Mesodermal cell (in vitro differentiated cells): Measurements from ENCODE around the gene UIMC1.
"Not testable (repeated sequence)": the region's sequence is repeated elsewhere in the genome, so short reads cannot be mapped to it uniquely, and the experiment has no call there.

ENCODE experiments used
- H3K27ac ChIP-seq: 2 replicates; pipeline ENCODE4 v1.7.0; 2013; ENCODE audit warnings: mild to moderate bottlenecking, low read depth, low read length, moderate library complexity; ENCODE audit not compliant: severe bottlenecking
- H3K36me3 ChIP-seq: 2 replicates; pipeline ENCODE4 v1.7.1; 2013; ENCODE audit warnings: mild to moderate bottlenecking, low read length, moderate library complexity; ENCODE audit not compliant: control insufficient read depth, insufficient read depth
- H3K4me1 ChIP-seq: one replicate; pipeline ENCODE4 v1.7.1; 2013; ENCODE audit warnings: mild to moderate bottlenecking, low read length; ENCODE audit not compliant: insufficient read depth, control insufficient read depth, poor library complexity, severe bottlenecking
- H3K4me3 ChIP-seq: 2 replicates; pipeline ENCODE4 v1.7.0; 2013; ENCODE audit warnings: low read length, control low read depth, mild to moderate bottlenecking; ENCODE audit not compliant: insufficient read depth, poor library complexity, severe bottlenecking; ENCODE audit errors: extremely low read depth
- H3K9me3 ChIP-seq: 2 replicates; pipeline ENCODE4 v1.7.1; 2013; ENCODE audit warnings: mild to moderate bottlenecking, low read length, moderate library complexity; ENCODE audit not compliant: control insufficient read depth
- WGBS, 2 experiments: methylation state at CpG; one replicate each; pipeline ENCODE4 v1.1.5; 2013; ENCODE audit warnings: missing lambda C conversion rate in 2 of 2; ENCODE audit not compliant: insufficient coverage in 2 of 2; 5-methylcytosine and 5-hydroxymethylcytosine counted together

The UIMC1 gene

GRCh38 chr5:176878463-176878862 lies 128.1 kb downstream of the UIMC1 start:
- Histone ChIP-seq H3K4me1 (no peaks in the 10 kb centered on the region), H3K9me3 (no peaks in the 10 kb centered on the region), H3K36me3 (no peaks in the 10 kb centered on the region), H3K27ac (no peak overlapping the region), H3K4me3 (no peak overlapping the region)
- 92 to 96% methylated on average over 7 to 11 of the region's 12 CpGs for WGBS, 2 experiments

GRCh38 chr5:176877793-176878331 lies 128.7 kb downstream of the UIMC1 start:
- 92 to 94% methylated on average over 18 to 21 of the region's 21 CpGs for WGBS, 2 experiments
- H3K27ac ChIP-seq, result no peak overlapping the region
- H3K36me3 ChIP-seq, result no peaks in the 10 kb centered on the region
- H3K9me3 ChIP-seq, result no peaks in the 10 kb centered on the region
- H3K4me3 ChIP-seq, result no peak overlapping the region
- no peaks in the 10 kb centered on the region for H3K4me1 ChIP-seq

GRCh38 chr5:176876506-176877431 lies 129.8 kb downstream of the UIMC1 start:
- Histone ChIP-seq H3K4me1 (no peaks in the 10 kb centered on the region), H3K27ac (no peak overlapping the region), H3K36me3 (no peaks in the 10 kb centered on the region), H3K9me3 (no peaks in the 10 kb centered on the region), H3K4me3 (no peak overlapping the region)
- 90 to 95% methylated on average over 13 to 21 of the region's 24 CpGs for WGBS, 2 experiments

GRCh38 chr5:176875783-176876505 lies 130.6 kb downstream of the UIMC1 start:
- no peak overlapping the region for H3K4me3 ChIP-seq
- no peak overlapping the region for H3K27ac ChIP-seq
- H3K36me3 ChIP-seq, result no peaks in the 10 kb centered on the region
- 67 to 74% methylated on average over 5 to 24 of the region's 27 CpGs for WGBS, 2 experiments
- no peaks in the 10 kb centered on the region for H3K9me3 ChIP-seq
- no peaks in the 10 kb centered on the region for H3K4me1 ChIP-seq

- H3K27ac ChIP-seq, result no peak overlapping the region
These were observed 131.5 kb downstream of the UIMC1 start for GRCh38 chr5:176875014-176875550.

GRCh38 chr5:176874198-176874780 lies 132.3 kb downstream of the UIMC1 start:
- 94 to 96% methylated on average over 5 to 11 of the region's 20 CpGs for WGBS, 2 experiments
- H3K4me1 ChIP-seq, result no peaks in the 10 kb centered on the region

More at GRCh38 chr5:176875014-176875550, 131.5 kb downstream of the UIMC1 start:
- H3K36me3 ChIP-seq, result no peaks in the 10 kb centered on the region
- no peaks in the 10 kb centered on the region for H3K4me1 ChIP-seq
- no peak overlapping the region for H3K4me3 ChIP-seq
- H3K9me3 ChIP-seq, result no peaks in the 10 kb centered on the region
- WGBS, 2 experiments, result 89 to 90% methylated on average over 17 of the region's 17 CpGs

GRCh38 chr5:176873541-176874172 lies 132.9 kb downstream of the UIMC1 start:
- Histone ChIP-seq H3K36me3 (no peaks in the 10 kb centered on the region), H3K27ac (no peak overlapping the region), H3K9me3 (no peaks in the 10 kb centered on the region), H3K4me1 (no peaks in the 10 kb centered on the region), H3K4me3 (no peak overlapping the region)
- 84 to 86% methylated on average over 13 to 16 of the region's 16 CpGs for WGBS, 2 experiments

More at GRCh38 chr5:176874198-176874780, 132.3 kb downstream of the UIMC1 start:
- H3K36me3 ChIP-seq, result no peaks in the 10 kb centered on the region
- no peak overlapping the region for H3K4me3 ChIP-seq
- no peak overlapping the region for H3K27ac ChIP-seq
- no peaks in the 10 kb centered on the region for H3K9me3 ChIP-seq

- no CpG with 5 or more reads among the region's 2 CpGs for WGBS, 2 experiments
These were observed 133.6 kb downstream of the UIMC1 start for GRCh38 chr5:176873011-176873410.

GRCh38 chr5:176872586-176872985 lies 134.0 kb downstream of the UIMC1 start:
- not testable (repeated sequence) for H3K36me3 ChIP-seq, H3K9me3 ChIP-seq, H3K4me3 ChIP-seq, H3K27ac ChIP-seq, H3K4me1 ChIP-seq
- WGBS, 2 experiments, result 67% methylated on average over 1 of the region's 2 CpGs; no CpG with 5 or more reads in 1 of the 2 experiments

More at GRCh38 chr5:176873011-176873410, 133.6 kb downstream of the UIMC1 start:
- not testable (repeated sequence) for H3K9me3 ChIP-seq, H3K4me3 ChIP-seq, H3K27ac ChIP-seq, H3K36me3 ChIP-seq, H3K4me1 ChIP-seq

- H3K27ac ChIP-seq, H3K4me3 ChIP-seq, H3K4me1 ChIP-seq, H3K9me3 ChIP-seq, H3K36me3 ChIP-seq: not testable (repeated sequence)
- 50 to 73% methylated on average over 2 to 3 of the region's 10 CpGs for WGBS, 2 experiments
These were observed 135.9 kb downstream of the UIMC1 start for GRCh38 chr5:176870644-176871043.
